ENCODE results near the gene RERE. TPM values are rescaled to one million over a fixed set of nuclear protein-coding genes. Genes with fewer than 3 reads are reported as not detected.

The RERE gene
- polyA plus RNA-seq, 6 donors from 2014 or later: 10.7 to 50.1 (median 22.3) TPM

- Mint-ChIP-seq H3K27ac (peak overlapping the region in 3 of 6 donors; percentile 50 to 70 (median 58)), H3K4me3 (no peak overlapping the region), H3K36me3 (peaks cover 5 to 7% of the 10 kb centered on the region in 2 donors), H3K9me3 (no peaks in the 10 kb centered on the region), H3K27me3 (no peaks in the 10 kb centered on the region), H3K4me1 (peaks cover 57 to 68% (median 61%) of the 10 kb centered on the region in 3 donors)
- DNase-seq (no peak), ATAC-seq (ENCODE audit: low read depth in 2 of 2) (no peak)
These were observed 437.8 kb downstream of the RERE start for GRCh38 chr1:8379513-8380186.

DNA sequence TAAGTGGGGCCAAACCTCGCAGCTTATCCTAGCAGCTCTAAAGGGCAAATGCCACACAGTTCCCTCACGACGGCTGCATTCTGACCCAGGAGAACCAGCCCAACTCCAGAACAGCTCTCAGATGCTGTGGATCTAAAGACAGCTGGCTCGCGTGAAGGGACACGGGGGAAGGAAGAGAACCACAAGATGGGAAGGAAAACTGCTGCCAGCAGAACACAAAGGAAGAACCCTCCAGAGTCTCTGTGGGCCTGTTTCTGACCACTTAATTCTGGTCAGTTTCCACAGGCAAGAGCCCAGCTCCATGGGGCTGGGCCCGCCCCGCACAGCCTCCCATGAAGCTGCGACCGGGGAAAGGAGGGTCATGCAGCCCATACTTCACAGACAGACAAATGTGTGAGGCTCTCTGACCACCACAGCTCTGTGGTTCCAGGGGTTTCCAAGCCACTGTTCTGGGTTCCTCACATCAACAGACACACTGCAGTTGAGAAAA is 438.4 kb downstream of the RERE start:
- DNase-seq: no peak
- Mint-ChIP-seq H3K4me3 (no peak overlapping the region), H3K36me3 (peaks cover 5 to 7% of the 10 kb centered on the region in 2 donors), H3K27ac (peak overlapping the region in 4 of 6 donors; percentile 73 to 92 (median 90)), H3K9me3 (no peaks in the 10 kb centered on the region), H3K27me3 (no peaks in the 10 kb centered on the region), H3K4me1 (peaks cover 53 to 67% (median 59%) of the 10 kb centered on the region in 3 donors)
- ATAC-seq (ENCODE audit: low read depth in 2 of 2): no peak

GRCh38 chr1:8378178-8378577 is 439.3 kb downstream of the RERE start:
- Mint-ChIP-seq H3K36me3 (peaks cover 3 to 7% of the 10 kb centered on the region in 2 donors), H3K4me3 (no peak overlapping the region), H3K9me3 (no peaks in the 10 kb centered on the region), H3K27me3 (no peaks in the 10 kb centered on the region), H3K27ac (peak overlapping the region in 5 of 6 donors; percentile 28 to 92 (median 73)), H3K4me1 (peaks cover 48 to 63% (median 54%) of the 10 kb centered on the region in 3 donors)
- ATAC-seq (ENCODE audit: low read depth in 2 of 2) (no peak), DNase-seq (no peak)

- Mint-ChIP-seq H3K36me3 (peaks cover 0 to 7% of the 10 kb centered on the region in 2 donors), H3K4me1 (peaks cover 42 to 56% (median 47%) of the 10 kb centered on the region in 3 donors), H3K27ac (peak overlapping the region in 3 of 6 donors; percentile 6 to 73 (median 63)), H3K9me3 (no peaks in the 10 kb centered on the region), H3K4me3 (peak overlapping the region in 1 of 8 donors; percentile 8), H3K27me3 (no peaks in the 10 kb centered on the region)
- ATAC-seq (ENCODE audit: low read depth in 2 of 2): no peak
- DNase-seq: no peak
These were observed 440.0 kb downstream of the RERE start for GRCh38 chr1:8377271-8377981.

DNA sequence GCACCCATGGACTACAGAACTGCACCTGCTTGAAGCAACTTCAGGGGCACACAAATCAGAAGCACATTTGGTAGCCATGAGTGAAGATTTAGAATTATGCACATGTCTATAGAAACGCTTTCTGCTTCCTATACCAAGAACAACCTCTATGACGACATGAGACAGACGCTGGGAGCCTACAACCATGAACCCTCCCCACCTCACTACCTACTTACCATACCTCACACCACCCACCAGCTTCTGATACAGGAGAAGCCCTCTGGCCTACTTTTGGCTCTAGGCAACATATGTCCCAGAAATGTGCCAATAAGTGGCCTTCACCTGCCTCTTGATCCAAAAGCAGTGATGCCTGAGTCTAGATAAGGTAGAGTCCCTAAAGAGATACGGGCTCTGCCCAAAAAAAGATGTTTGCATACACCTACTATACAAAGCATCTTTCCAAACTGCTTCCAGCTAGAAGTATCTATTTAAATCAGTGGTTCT is 441.0 kb downstream of the RERE start:
- Mint-ChIP-seq H3K9me3 (no peaks in the 10 kb centered on the region), H3K27ac (peak overlapping the region in 4 of 6 donors; percentile 28 to 77 (median 48)), H3K27me3 (no peaks in the 10 kb centered on the region), H3K4me1 (peaks cover 43 to 55% (median 47%) of the 10 kb centered on the region in 3 donors), H3K36me3 (peaks cover 0 to 7% of the 10 kb centered on the region in 2 donors), H3K4me3 (no peak overlapping the region)
- no peak for ATAC-seq (ENCODE audit: low read depth in 2 of 2)
- no peak for DNase-seq

DNA sequence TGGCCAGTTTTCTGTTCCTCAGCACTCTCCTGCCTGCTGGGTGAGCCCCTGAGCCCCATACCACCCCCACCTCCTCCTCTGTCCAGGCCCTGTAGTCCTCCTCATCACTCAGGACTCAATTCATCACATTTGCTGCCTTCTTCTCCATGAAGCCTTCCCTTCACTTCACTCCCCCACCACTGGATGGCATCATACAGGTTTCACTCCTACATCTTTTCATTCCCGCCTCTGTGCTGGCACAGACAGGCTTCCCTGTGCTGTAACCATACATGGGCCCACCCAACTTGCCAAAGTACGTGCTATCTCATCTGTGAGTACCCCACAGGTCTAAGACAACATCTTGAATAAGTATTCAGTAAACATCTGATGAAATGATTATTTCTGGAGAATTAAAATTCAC is 442.6 kb downstream of the RERE start:
- Mint-ChIP-seq H3K27ac (peak overlapping the region in 5 of 6 donors; percentile 62 to 93 (median 86)), H3K27me3 (no peaks in the 10 kb centered on the region), H3K9me3 (no peaks in the 10 kb centered on the region), H3K36me3 (peaks cover 0 to 7% of the 10 kb centered on the region in 2 donors), H3K4me1 (peaks cover 50 to 53% (median 52%) of the 10 kb centered on the region in 3 donors), H3K4me3 (no peak overlapping the region)
- ATAC-seq (ENCODE audit: low read depth in 2 of 2): peak in 1 of 2 donors; percentile 9
- DNase-seq: no peak

GRCh38 chr1:8374356-8374755 is 443.1 kb downstream of the RERE start:
- Mint-ChIP-seq H3K4me1 (peaks cover 50 to 55% (median 53%) of the 10 kb centered on the region in 3 donors), H3K27me3 (no peaks in the 10 kb centered on the region), H3K27ac (peak overlapping the region in 5 of 6 donors; percentile 55 to 91 (median 75)), H3K36me3 (peaks cover 0 to 7% of the 10 kb centered on the region in 2 donors), H3K4me3 (no peak overlapping the region), H3K9me3 (no peaks in the 10 kb centered on the region)
- no peak for DNase-seq
- ATAC-seq (ENCODE audit: low read depth in 2 of 2): no peak

DNA sequence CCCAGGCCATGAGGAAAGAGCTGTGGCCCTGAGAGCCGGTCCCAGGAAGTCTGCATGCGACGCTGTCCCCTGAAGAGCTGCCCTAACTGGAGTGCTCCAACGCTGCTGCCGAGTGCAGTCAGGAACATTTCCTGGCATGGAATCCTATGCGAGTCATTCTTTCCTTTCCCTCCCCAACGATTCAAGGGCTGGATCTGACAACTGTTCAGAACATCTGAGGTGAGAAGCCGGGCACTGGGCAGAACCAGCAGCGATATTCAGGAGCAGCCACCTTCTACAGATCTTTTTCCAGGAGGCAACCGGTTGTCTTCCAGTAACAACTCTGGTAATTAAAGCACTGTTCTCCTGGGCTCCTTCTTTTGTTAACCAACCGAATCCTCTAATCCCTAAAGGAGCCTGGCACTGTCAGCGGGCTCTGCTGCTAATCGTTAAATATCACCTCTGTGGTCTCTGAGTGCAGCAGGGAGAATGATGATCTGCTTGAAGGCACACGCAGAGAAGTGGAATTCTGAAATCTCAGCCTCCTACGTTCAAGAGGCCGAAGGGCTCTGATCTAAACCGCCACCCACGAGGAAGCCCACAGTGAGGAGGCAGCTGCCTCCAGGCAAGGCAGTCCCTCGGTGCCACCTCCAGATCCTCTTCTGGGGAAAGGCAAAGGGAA is 443.7 kb downstream of the RERE start:
- DNase-seq (no peak), ATAC-seq (ENCODE audit: low read depth in 2 of 2) (no peak)
- Mint-ChIP-seq H3K27me3 (no peaks in the 10 kb centered on the region), H3K4me1 (peaks cover 46 to 57% (median 47%) of the 10 kb centered on the region in 3 donors), H3K4me3 (peak overlapping the region in 1 of 8 donors; percentile 62), H3K9me3 (no peaks in the 10 kb centered on the region), H3K27ac (peak overlapping the region in 4 of 6 donors; percentile 47 to 76 (median 62)), H3K36me3 (peaks cover 0 to 7% of the 10 kb centered on the region in 2 donors)

- peaks cover 0 to 7% of the 10 kb centered on the region in 2 donors for H3K36me3 Mint-ChIP-seq
- no peaks in the 10 kb centered on the region for H3K9me3 Mint-ChIP-seq
- no peak for DNase-seq
- ATAC-seq (ENCODE audit: low read depth in 2 of 2): no peak
- peak overlapping the region in 2 of 6 donors; percentile 15 to 34 for H3K27ac Mint-ChIP-seq
- H3K4me1 Mint-ChIP-seq: peaks cover 41 to 52% (median 41%) of the 10 kb centered on the region in 3 donors
- no peak overlapping the region for H3K4me3 Mint-ChIP-seq
- no peaks in the 10 kb centered on the region for H3K27me3 Mint-ChIP-seq
These were observed 444.3 kb downstream of the RERE start for GRCh38 chr1:8373125-8373524.

DNA sequence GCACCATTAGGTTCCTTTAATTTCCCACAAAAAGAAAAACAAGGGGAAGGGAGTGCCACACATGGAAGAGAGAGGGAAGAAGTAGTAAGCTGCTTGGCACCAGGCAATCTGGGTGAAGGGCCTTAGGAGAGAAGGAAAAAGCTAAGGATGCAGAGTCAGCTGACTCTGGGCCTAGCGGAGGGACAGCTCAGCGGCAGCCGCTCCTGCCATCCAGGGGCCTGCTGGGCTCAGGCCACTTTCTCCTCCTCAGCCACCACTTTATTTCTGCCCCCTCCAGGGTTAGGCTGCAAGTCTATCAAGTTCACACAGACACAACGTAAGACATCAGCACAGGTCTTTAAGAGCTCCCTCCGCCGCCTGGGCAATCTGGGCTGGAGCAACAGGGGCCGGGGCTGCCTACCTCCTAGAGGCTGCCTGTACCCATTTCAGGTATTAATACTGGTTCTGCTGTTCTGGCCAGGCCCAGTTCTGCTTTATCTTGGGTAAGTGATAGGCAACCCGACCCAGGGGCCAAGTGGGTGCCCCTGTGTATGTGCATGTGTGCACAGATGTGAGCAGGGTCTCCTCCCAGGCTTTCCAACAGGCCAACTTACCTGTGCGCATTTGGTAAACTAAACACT is 446.0 kb downstream of the RERE start:
- Mint-ChIP-seq H3K27ac (peak overlapping the region in 3 of 6 donors; percentile 21 to 92 (median 72)), H3K9me3 (no peaks in the 10 kb centered on the region), H3K27me3 (no peaks in the 10 kb centered on the region), H3K4me1 (peaks cover 40 to 59% (median 50%) of the 10 kb centered on the region in 3 donors), H3K36me3 (peaks cover 0 to 4% of the 10 kb centered on the region in 2 donors), H3K4me3 (no peak overlapping the region)
- no peak for DNase-seq
- ATAC-seq (ENCODE audit: low read depth in 2 of 2): no peak

DNA sequence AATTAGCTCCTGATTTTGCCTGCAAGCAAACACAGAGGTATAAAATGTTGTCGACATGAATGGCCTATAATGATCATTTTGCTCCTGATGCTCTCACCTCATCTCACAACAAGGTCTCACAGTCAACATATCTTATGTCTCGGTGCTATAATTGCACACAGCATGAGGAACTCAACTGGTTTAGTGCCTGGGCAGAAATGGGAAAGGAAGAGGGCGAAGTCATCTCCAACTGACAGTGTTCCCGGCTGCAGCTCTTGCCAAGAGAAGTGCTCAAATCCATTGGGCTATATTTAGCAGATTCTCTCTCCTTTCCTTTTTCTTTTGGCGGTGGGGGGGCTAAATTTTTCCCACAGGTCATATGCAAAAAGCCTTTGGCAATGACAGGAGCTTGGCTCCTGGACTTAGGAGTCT is 446.5 kb downstream of the RERE start:
- H3K36me3 Mint-ChIP-seq: peaks cover 0 to 4% of the 10 kb centered on the region in 2 donors
- no peaks in the 10 kb centered on the region for H3K9me3 Mint-ChIP-seq
- H3K27ac Mint-ChIP-seq: peak overlapping the region in 4 of 6 donors; percentile 4 to 92 (median 26)
- peaks cover 37 to 63% (median 50%) of the 10 kb centered on the region in 3 donors for H3K4me1 Mint-ChIP-seq
- H3K4me3 Mint-ChIP-seq: no peak overlapping the region
- no peaks in the 10 kb centered on the region for H3K27me3 Mint-ChIP-seq
- ATAC-seq (ENCODE audit: low read depth in 2 of 2): no peak
- DNase-seq: no peak

- H3K4me3 Mint-ChIP-seq: no peak overlapping the region
- no peaks in the 10 kb centered on the region for H3K9me3 Mint-ChIP-seq
- H3K36me3 Mint-ChIP-seq: peaks cover 0 to 4% of the 10 kb centered on the region in 2 donors
- H3K27ac Mint-ChIP-seq: peak overlapping the region in 4 of 6 donors; percentile 36 to 81 (median 40)
- H3K27me3 Mint-ChIP-seq: no peaks in the 10 kb centered on the region
- no peak for DNase-seq
- peaks cover 34 to 68% (median 53%) of the 10 kb centered on the region in 3 donors for H3K4me1 Mint-ChIP-seq
- ATAC-seq (ENCODE audit: low read depth in 2 of 2): no peak
These were observed 447.2 kb downstream of the RERE start for GRCh38 chr1:8370046-8370881.

Measured in naive B cell (primary cell).